HepG2 (cell line): ENCODE data around the gene TCAP. TPM values are rescaled to one million over a fixed set of nuclear protein-coding genes. Genes with fewer than 3 reads are reported as not detected.
A peak's percentile ranks its signal among the peaks of the same experiment; 100 is the strongest.

Experiments used
- ELF3 ChIP-seq: IDR thresholded peaks from 2 replicates; pipeline ENCODE4 v1.6.1; 2016; ENCODE audit warnings: missing genetic modification reagents, missing compliant biosample characterization
- FUBP1 ChIP-seq: sonication (generic); formaldehyde crosslinking; IDR thresholded peaks from 2 replicates; pipeline ENCODE4 v1.5.1; 2020; ENCODE audit warnings: missing genetic modification reagents, mild to moderate bottlenecking, borderline replicate concordance
- HIC2 ChIP-seq: sonication (generic); formaldehyde crosslinking; IDR thresholded peaks from 2 replicates; pipeline ENCODE4 v1.9.0; 2022; ENCODE audit warnings: low read depth, missing genetic modification reagents
- HNF4A ChIP-seq: sonication (generic); formaldehyde crosslinking; IDR thresholded peaks from 2 replicates; pipeline ENCODE4 v1.4.0; 2020; ENCODE audit warnings: missing genetic modification reagents
- IRF2 ChIP-seq: IDR thresholded peaks from 2 replicates; pipeline ENCODE4 v1.6.1; 2018; ENCODE audit warnings: missing genetic modification reagents, missing compliant biosample characterization
- JUNB ChIP-seq: sonication (generic); formaldehyde crosslinking; IDR thresholded peaks from 2 replicates; pipeline ENCODE4 v1.8.0; 2022; ENCODE audit warnings: missing genetic modification reagents, mild to moderate bottlenecking, borderline replicate concordance
- KDM1A ChIP-seq: IDR thresholded peaks from 2 replicates; pipeline ENCODE4 v1.6.1; 2016; ENCODE audit warnings: missing compliant biosample characterization
- MEF2D ChIP-seq: sonication (generic); formaldehyde crosslinking; IDR thresholded peaks from 2 replicates; pipeline ENCODE4 v1.5.1; 2020; ENCODE audit warnings: mild to moderate bottlenecking, missing genetic modification reagents
- MEIS2 ChIP-seq: sonication (generic); formaldehyde crosslinking; IDR thresholded peaks from 2 replicates; pipeline ENCODE4 v1.9.0; 2021; ENCODE audit warnings: mild to moderate bottlenecking, missing genetic modification reagents
- NCOA2 ChIP-seq: sonication (generic); formaldehyde crosslinking; IDR thresholded peaks from 2 replicates; pipeline ENCODE4 v1.8.0; 2022; ENCODE audit warnings: inconsistent platforms
- NFIB ChIP-seq: sonication (generic); formaldehyde crosslinking; IDR thresholded peaks from 2 replicates; pipeline ENCODE4 v1.9.0; 2021; ENCODE audit warnings: missing genetic modification reagents, mild to moderate bottlenecking, borderline replicate concordance
- NKX3-1 ChIP-seq: sonication (generic); formaldehyde crosslinking; IDR thresholded peaks from 2 replicates; pipeline ENCODE4 v1.5.0; 2020; ENCODE audit warnings: missing genetic modification reagents
- PHF21A ChIP-seq: sonication (generic); formaldehyde crosslinking; IDR thresholded peaks from 2 replicates; pipeline ENCODE4 v1.5.0; 2020; ENCODE audit warnings: mild to moderate bottlenecking, missing genetic modification reagents
- PITX1 ChIP-seq: sonication (generic); formaldehyde crosslinking; IDR thresholded peaks from 2 replicates; pipeline ENCODE4 v1.5.1; 2020; ENCODE audit warnings: mild to moderate bottlenecking, missing genetic modification reagents
- POLR2A ChIP-seq, 2 experiments: IDR thresholded peaks; 2 replicates each; pipeline ENCODE4 v1.6.1; 2011; ENCODE audit warnings: low read depth in 2 of 2, low read length in 2 of 2, mild to moderate bottlenecking in 1 of 2, moderate library complexity in 1 of 2; ENCODE audit not compliant: insufficient read depth in 1 of 2
- SALL1 ChIP-seq: sonication (generic); formaldehyde crosslinking; IDR thresholded peaks from 2 replicates; pipeline ENCODE4 v1.8.0; 2022; ENCODE audit warnings: mild to moderate bottlenecking, missing genetic modification reagents
- SNAPC4 ChIP-seq: sonication (generic); formaldehyde crosslinking; IDR thresholded peaks from 2 replicates; pipeline ENCODE4 v1.4.0; 2020; ENCODE audit warnings: mild to moderate bottlenecking, missing genetic modification reagents
- TCF7 ChIP-seq: sonication (generic); IDR thresholded peaks from 2 replicates; pipeline ENCODE4 v1.6.1; 2016; ENCODE audit warnings: antibody characterized with exemption, low read depth
- ZNF331 ChIP-seq: sonication (generic); formaldehyde crosslinking; IDR thresholded peaks from 2 replicates; pipeline ENCODE4 v1.4.0; 2020; ENCODE audit warnings: missing genetic modification reagents
- ZNF724P ChIP-seq: sonication (generic); formaldehyde crosslinking; IDR thresholded peaks from 2 replicates; pipeline ENCODE4 v1.8.0; 2022; ENCODE audit warnings: missing genetic modification reagents, borderline replicate concordance
- polyA plus RNA-seq, 8 experiments: library from polyadenylated mRNA; depleted of rRNA in 3 of 8; stranded (reverse) in 7 of 8; unstranded in 1 of 8; fragments of >200 nt; fragmentation: Illumina TruSeq in 4 of 8; extraction: Trizol in 4 of 8; gene quantifications; 2 replicates each; pipeline versions ENCODE4 v1.2.1 to v1.2.3, GENCODE V29; 2011 to 2016; ENCODE audit warnings: low read depth in 4 of 8, missing spikeins in 1 of 8, mixed read lengths in 1 of 8; ENCODE audit not compliant: insufficient read depth in 1 of 8
- total RNA-seq, 5 experiments: library from RNA; depleted of rRNA; stranded (reverse); fragments of >200 nt; fragmentation: Illumina TruSeq; extraction: Trizol; gene quantifications; 2 replicates each; pipeline ENCODE4 v1.2.3, GENCODE V29; 2016; ENCODE audit warnings: low read depth in 1 of 5
- TF ChIP-seq, protein P1 (sequence below): sonication (generic); formaldehyde crosslinking; IDR thresholded peaks from 2 replicates; pipeline ENCODE4 v1.4.0; 2020; ENCODE audit warnings: missing genetic modification reagents

The TCAP gene
- total and polyA plus RNA-seq, 2 of the 13 experiments (the other 11 are each of a cell fraction or from before 2014, with no cell fraction given), result 0.24 to 0.65 TPM

DNA sequence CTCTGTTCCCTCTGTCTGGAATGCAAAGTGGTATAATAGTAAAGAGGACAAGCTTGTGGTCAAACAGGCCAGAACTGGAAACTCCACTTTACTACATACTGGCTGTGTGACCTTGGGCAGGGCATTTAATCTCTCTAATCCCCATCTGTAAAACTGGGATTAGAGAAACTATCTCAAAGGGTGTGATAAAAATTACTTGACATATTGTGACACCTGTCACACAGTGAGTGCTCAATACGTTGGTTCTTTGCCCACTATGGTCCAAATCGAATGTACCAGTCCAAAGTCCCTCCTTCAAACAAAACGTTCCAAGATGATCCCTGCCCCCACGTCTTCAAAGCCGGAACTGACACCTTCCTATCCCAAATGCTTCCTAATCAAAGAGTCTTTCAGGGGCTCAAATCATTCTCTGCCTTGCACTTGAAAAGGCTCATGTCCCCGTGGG lies 22.0 kb downstream of the TCAP start (continued):
- TF ChIP-seq HIC2, result peak; percentile 0; the same call in 1 of the 2 replicates
- peak; percentile 67; the same call in 1 of the 2 replicates for TF ChIP-seq PITX1 (CRISPR knock-in tag)
- TF ChIP-seq HNF4A (CRISPR knock-in tag), result peak; percentile 95
- TF ChIP-seq, protein P1, sequence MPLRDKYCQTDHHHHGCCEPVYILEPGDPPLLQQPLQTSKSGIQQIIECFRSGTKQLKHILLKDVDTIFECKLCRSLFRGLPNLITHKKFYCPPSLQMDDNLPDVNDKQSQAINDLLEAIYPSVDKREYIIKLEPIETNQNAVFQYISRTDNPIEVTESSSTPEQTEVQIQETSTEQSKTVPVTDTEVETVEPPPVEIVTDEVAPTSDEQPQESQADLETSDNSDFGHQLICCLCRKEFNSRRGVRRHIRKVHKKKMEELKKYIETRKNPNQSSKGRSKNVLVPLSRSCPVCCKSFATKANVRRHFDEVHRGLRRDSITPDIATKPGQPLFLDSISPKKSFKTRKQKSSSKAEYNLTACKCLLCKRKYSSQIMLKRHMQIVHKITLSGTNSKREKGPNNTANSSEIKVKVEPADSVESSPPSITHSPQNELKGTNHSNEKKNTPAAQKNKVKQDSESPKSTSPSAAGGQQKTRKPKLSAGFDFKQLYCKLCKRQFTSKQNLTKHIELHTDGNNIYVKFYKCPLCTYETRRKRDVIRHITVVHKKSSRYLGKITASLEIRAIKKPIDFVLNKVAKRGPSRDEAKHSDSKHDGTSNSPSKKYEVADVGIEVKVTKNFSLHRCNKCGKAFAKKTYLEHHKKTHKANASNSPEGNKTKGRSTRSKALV, result peak; percentile 24; the same call in 1 of the 2 replicates
- TF ChIP-seq NFIB (CRISPR knock-in tag), result no peak
- TF ChIP-seq JUNB, result no peak
- TF ChIP-seq ZNF724P (CRISPR knock-in tag), result peak; percentile 67; the same call in 1 of the 2 replicates
- TF ChIP-seq IRF2 (CRISPR knock-in tag), result peak; percentile 53; the same call in 1 of the 2 replicates
- TF ChIP-seq NCOA2 (CRISPR knock-in tag), result peak; percentile 64
- TF ChIP-seq NKX3-1 (CRISPR knock-in tag), result no peak
- no peak; the same call in 1 of the 2 replicates for TF ChIP-seq SALL1 (CRISPR knock-in tag)
- peak; percentile 66; the same call in 1 of the 2 replicates for TF ChIP-seq ZNF331
- TF ChIP-seq TCF7, result peak; percentile 71
- peak; percentile 52 for TF ChIP-seq PHF21A (CRISPR knock-in tag)
- TF ChIP-seq POLR2A (IDR thresholded peaks at IDR 0.05; ENCODE audit: insufficient read depth in 1 of 2, low read depth in 2 of 2, low read length in 2 of 2), result no peak
- peak; percentile 61 for TF ChIP-seq ELF3
- 0 out of 2 replicates have a peak, but pooled peaks have one; percentile 37 for TF ChIP-seq FUBP1 (CRISPR knock-in tag)
- TF ChIP-seq MEIS2 (CRISPR knock-in tag), result peak; percentile 89; the same call in 1 of the 2 replicates
- TF ChIP-seq SNAPC4 (CRISPR knock-in tag), result peak; percentile 46; the same call in 1 of the 2 replicates
- TF ChIP-seq KDM1A (CRISPR knock-in tag), result 0 out of 2 replicates have a peak, but pooled peaks have one; percentile 17
- no peak for TF ChIP-seq MEF2D (CRISPR knock-in tag)
